Erythroblast (primary cell): ENCODE results near the gene FAM227B.

Source experiments
- GATA1 ChIP-seq: IDR thresholded peaks from 2 replicates; pipeline ENCODE4 v1.6.1; 2011; ENCODE audit warnings: low read depth, mild to moderate bottlenecking, control low read depth, low read length, moderate library complexity
- POLR2A ChIP-seq: IDR thresholded peaks from 2 replicates; pipeline ENCODE4 v1.6.1; 2011; ENCODE audit warnings: mild to moderate bottlenecking, low read length

- TF ChIP-seq POLR2A = no peak
- no peak for TF ChIP-seq GATA1
Observed at GRCh38 chr15:49435174-49435573, 185.4 kb downstream of the FAM227B start.
